Karpas-422 (cell line): ENCODE results near the gene CADM1. TPM values are rescaled to one million over a fixed set of nuclear protein-coding genes. Genes with fewer than 3 reads are reported as not detected.
"Not testable (repeated sequence)": the region's sequence is repeated elsewhere in the genome, so short reads cannot be mapped to it uniquely, and the experiment has no call there.

Experiments
- DNase-seq: peaks from one replicate; pipeline ENCODE4 v3.0.0-alpha.2; 2015
- H2AFZ ChIP-seq: fragments of 200-600 bp; sonication (generic); 2 replicates; pipeline ENCODE4 v1.6.1; 2014; ENCODE audit warnings: antibody characterized with exemption, low read length, mixed read lengths
- H3K27ac ChIP-seq: fragments of 200-600 bp; sonication (generic); 2 replicates; pipeline ENCODE4 v1.5.1; 2014; ENCODE audit warnings: mild to moderate bottlenecking, low read length, moderate library complexity
- H3K27me3 ChIP-seq: fragments of 200-600 bp; sonication (generic); 2 replicates; pipeline ENCODE4 v1.6.1; 2014; ENCODE audit warnings: low read length, mixed read lengths
- H3K36me3 ChIP-seq: fragments of 200-600 bp; sonication (generic); 2 replicates; pipeline ENCODE4 v1.6.1; 2014; ENCODE audit warnings: low read length, mixed read lengths; ENCODE audit not compliant: insufficient read depth
- H3K4me1 ChIP-seq: fragments of 200-600 bp; sonication (generic); 2 replicates; pipeline ENCODE4 v1.6.1; 2014; ENCODE audit warnings: mild to moderate bottlenecking, low read length, mixed read lengths
- H3K4me2 ChIP-seq: fragments of 200-600 bp; sonication (generic); 2 replicates; pipeline ENCODE4 v1.6.1; 2014; ENCODE audit warnings: low read length, low read depth, mild to moderate bottlenecking; ENCODE audit not compliant: poor library complexity, severe bottlenecking
- H3K4me3 ChIP-seq: fragments of 200-600 bp; sonication (generic); 2 replicates; pipeline ENCODE4 v1.5.1; 2014; ENCODE audit warnings: mild to moderate bottlenecking, antibody characterized with exemption, low read length, mixed read lengths
- H3K79me2 ChIP-seq: fragments of 200-600 bp; sonication (generic); 2 replicates; pipeline ENCODE4 v1.6.1; 2014; ENCODE audit warnings: mild to moderate bottlenecking, low read length, mixed read lengths
- H3K9ac ChIP-seq: fragments of 200-600 bp; sonication (generic); 2 replicates; pipeline ENCODE4 v1.6.0; 2014; ENCODE audit warnings: low read length
- H3K9me2 ChIP-seq: fragments of 200-600 bp; sonication (generic), shearing (Covaris generic); replicated peaks from 2 replicates; pipeline ENCODE4 v1.6.0; 2014; ENCODE audit warnings: mild to moderate bottlenecking, low read length, moderate library complexity; ENCODE audit not compliant: insufficient read depth
- H3K9me3 ChIP-seq: fragments of 300-700, 200-600 bp; sonication (generic); 2 replicates; pipeline ENCODE4 v1.6.1; 2014; ENCODE audit warnings: low read length, mixed read lengths
- H4K20me1 ChIP-seq: fragments of 200-600 bp; sonication (generic); 2 replicates; pipeline ENCODE4 v1.6.1; 2014; ENCODE audit warnings: mild to moderate bottlenecking, antibody characterized with exemption, low read length, low read depth; ENCODE audit not compliant: insufficient read depth
- total RNA-seq: library from RNA; depleted of rRNA; stranded (reverse); fragments of >200 nt; shearing (Covaris generic); gene quantifications from 2 replicates; pipeline ENCODE4 v1.2.3, GENCODE V29; 2014; ENCODE audit warnings: low replicate concordance

Gene CADM1
- total RNA-seq, 1 experiment from 2014 or later, result not detected

GRCh38 chr11:115477410-115477809, 26.8 kb downstream of the CADM1 start:
- Histone ChIP-seq H2AFZ (no peak overlapping the region), H3K9ac (no peak overlapping the region)

GRCh38 chr11:115476463-115477286, 27.5 kb downstream of the CADM1 start:
- no peaks in the 10 kb centered on the region for H3K27me3 ChIP-seq
- H3K4me2 ChIP-seq, result no peak overlapping the region
- no peak overlapping the region for H2AFZ ChIP-seq
- no peaks in the 10 kb centered on the region for H4K20me1 ChIP-seq
- no peak overlapping the region for H3K4me3 ChIP-seq
- no peaks in the 10 kb centered on the region for H3K79me2 ChIP-seq
- H3K9me2 ChIP-seq, result no peaks in the 10 kb centered on the region
- H3K9ac ChIP-seq, result no peak overlapping the region
- no peaks in the 10 kb centered on the region for H3K9me3 ChIP-seq
- H3K36me3 ChIP-seq, result no peaks in the 10 kb centered on the region
- H3K4me1 ChIP-seq, result no peaks in the 10 kb centered on the region
- DNase-seq, result no peak
- H3K27ac ChIP-seq, result no peak overlapping the region

More at GRCh38 chr11:115477410-115477809, 26.8 kb downstream of the CADM1 start:
- no peak overlapping the region for H3K4me3 ChIP-seq
- H3K79me2 ChIP-seq, result no peaks in the 10 kb centered on the region
- no peaks in the 10 kb centered on the region for H4K20me1 ChIP-seq
- DNase-seq, result no peak
- no peaks in the 10 kb centered on the region for H3K27me3 ChIP-seq
- H3K4me1 ChIP-seq, result no peaks in the 10 kb centered on the region
- H3K36me3 ChIP-seq, result no peaks in the 10 kb centered on the region
- no peak overlapping the region for H3K4me2 ChIP-seq
- no peaks in the 10 kb centered on the region for H3K9me3 ChIP-seq
- no peak overlapping the region for H3K27ac ChIP-seq
- H3K9me2 ChIP-seq, result no peaks in the 10 kb centered on the region

- Histone ChIP-seq H2AFZ (no peak overlapping the region), H3K79me2 (no peaks in the 10 kb centered on the region), H3K9ac (no peak overlapping the region), H3K9me3 (no peaks in the 10 kb centered on the region), H3K36me3 (no peaks in the 10 kb centered on the region), H3K4me3 (no peak overlapping the region), H3K9me2 (no peaks in the 10 kb centered on the region), H3K4me1 (no peaks in the 10 kb centered on the region), H3K4me2 (no peak overlapping the region), H3K27ac (no peak overlapping the region), H3K27me3 (no peaks in the 10 kb centered on the region), H4K20me1 (no peaks in the 10 kb centered on the region)
- no peak for DNase-seq
These were observed 28.7 kb downstream of the CADM1 start for GRCh38 chr11:115475564-115475963.

GRCh38 chr11:115474306-115474705, 29.9 kb downstream of the CADM1 start:
- not testable (repeated sequence) for H3K4me3 ChIP-seq, H4K20me1 ChIP-seq, H3K9me2 ChIP-seq, H3K79me2 ChIP-seq, H3K9me3 ChIP-seq, H2AFZ ChIP-seq, H3K27ac ChIP-seq, H3K27me3 ChIP-seq, DNase-seq, H3K9ac ChIP-seq, H3K4me1 ChIP-seq, H3K36me3 ChIP-seq, H3K4me2 ChIP-seq

- H3K9me2 ChIP-seq, result no peaks in the 10 kb centered on the region
- DNase-seq, result no peak
- no peak overlapping the region for H3K4me3 ChIP-seq
- H3K9ac ChIP-seq, result no peak overlapping the region
- H3K4me2 ChIP-seq, result no peak overlapping the region
- no peaks in the 10 kb centered on the region for H4K20me1 ChIP-seq
- H2AFZ ChIP-seq, result no peak overlapping the region
- H3K36me3 ChIP-seq, result no peaks in the 10 kb centered on the region
- H3K9me3 ChIP-seq, result no peaks in the 10 kb centered on the region
- no peak overlapping the region for H3K27ac ChIP-seq
- H3K79me2 ChIP-seq, result no peaks in the 10 kb centered on the region
- H3K27me3 ChIP-seq, result no peaks in the 10 kb centered on the region
- H3K4me1 ChIP-seq, result peaks cover 3% of the 10 kb centered on the region
These were observed 31.0 kb downstream of the CADM1 start for GRCh38 chr11:115473167-115473566.

- no peak overlapping the region for H3K4me2 ChIP-seq
- no peak overlapping the region for H2AFZ ChIP-seq
- no peaks in the 10 kb centered on the region for H3K9me3 ChIP-seq
- H3K27me3 ChIP-seq, result no peaks in the 10 kb centered on the region
- no peaks in the 10 kb centered on the region for H3K9me2 ChIP-seq
- H4K20me1 ChIP-seq, result no peaks in the 10 kb centered on the region
- peaks cover 3% of the 10 kb centered on the region for H3K4me1 ChIP-seq
- no peaks in the 10 kb centered on the region for H3K36me3 ChIP-seq
- H3K9ac ChIP-seq, result no peak overlapping the region
- no peaks in the 10 kb centered on the region for H3K79me2 ChIP-seq
- H3K27ac ChIP-seq, result no peak overlapping the region
- no peak overlapping the region for H3K4me3 ChIP-seq
- DNase-seq, result no peak
These were observed 32.8 kb downstream of the CADM1 start for GRCh38 chr11:115471367-115471766.

GRCh38 chr11:115470928-115471327, 33.3 kb downstream of the CADM1 start:
- Histone ChIP-seq H3K4me1 (peaks cover 3% of the 10 kb centered on the region), H3K79me2 (no peaks in the 10 kb centered on the region), H2AFZ (no peak overlapping the region), H3K36me3 (no peaks in the 10 kb centered on the region), H4K20me1 (no peaks in the 10 kb centered on the region), H3K9ac (no peak overlapping the region), H3K4me3 (no peak overlapping the region), H3K4me2 (no peak overlapping the region), H3K27ac (no peak overlapping the region), H3K9me3 (no peaks in the 10 kb centered on the region), H3K9me2 (no peaks in the 10 kb centered on the region), H3K27me3 (no peaks in the 10 kb centered on the region)
- DNase-seq, result no peak

- H3K4me3 ChIP-seq, result no peak overlapping the region
- no peaks in the 10 kb centered on the region for H4K20me1 ChIP-seq
These were observed 34.9 kb downstream of the CADM1 start for GRCh38 chr11:115469361-115469760.

More at GRCh38 chr11:115469361-115469760, 34.9 kb downstream of the CADM1 start:
- Histone ChIP-seq H3K4me2 (no peak overlapping the region), H3K9me2 (no peaks in the 10 kb centered on the region), H3K9ac (no peak overlapping the region), H3K4me1 (peaks cover 3% of the 10 kb centered on the region), H3K27ac (no peak overlapping the region), H3K9me3 (no peaks in the 10 kb centered on the region), H3K27me3 (no peaks in the 10 kb centered on the region), H3K79me2 (no peaks in the 10 kb centered on the region), H3K36me3 (no peaks in the 10 kb centered on the region), H2AFZ (no peak overlapping the region)
- peak; percentile 51 for DNase-seq
